ENCODE results near the gene RAB44.

- TF ChIP-seq REST (IDR thresholded peaks at IDR 0.05; ENCODE audit: low read depth, low read length), result no peak
- TF ChIP-seq GABPA (IDR thresholded peaks at IDR 0.05; ENCODE audit: low read depth), result no peak
- TF ChIP-seq CTCF (IDR thresholded peaks at IDR 0.05), result no peak
- no peak for TF ChIP-seq POLR2AphosphoS5 (IDR thresholded peaks at IDR 0.05; ENCODE audit: low read depth, low read length)
- TF ChIP-seq TEAD4 (IDR thresholded peaks at IDR 0.05; ENCODE audit: borderline replicate concordance, insufficient read depth), result no peak
- no peak for TF ChIP-seq RAD21 (IDR thresholded peaks at IDR 0.05; ENCODE audit: low read length)
These were observed 40.4 kb upstream of the RAB44 start for GRCh38 chr6:36657271-36657670.

Data from SK-N-SH (cell line).